ENCODE measurements around the gene UNC13D.
"Not testable (repeated sequence)": the region's sequence is repeated elsewhere in the genome, so short reads cannot be mapped to it uniquely, and the experiment has no call there.

The UNC13D gene

DNA sequence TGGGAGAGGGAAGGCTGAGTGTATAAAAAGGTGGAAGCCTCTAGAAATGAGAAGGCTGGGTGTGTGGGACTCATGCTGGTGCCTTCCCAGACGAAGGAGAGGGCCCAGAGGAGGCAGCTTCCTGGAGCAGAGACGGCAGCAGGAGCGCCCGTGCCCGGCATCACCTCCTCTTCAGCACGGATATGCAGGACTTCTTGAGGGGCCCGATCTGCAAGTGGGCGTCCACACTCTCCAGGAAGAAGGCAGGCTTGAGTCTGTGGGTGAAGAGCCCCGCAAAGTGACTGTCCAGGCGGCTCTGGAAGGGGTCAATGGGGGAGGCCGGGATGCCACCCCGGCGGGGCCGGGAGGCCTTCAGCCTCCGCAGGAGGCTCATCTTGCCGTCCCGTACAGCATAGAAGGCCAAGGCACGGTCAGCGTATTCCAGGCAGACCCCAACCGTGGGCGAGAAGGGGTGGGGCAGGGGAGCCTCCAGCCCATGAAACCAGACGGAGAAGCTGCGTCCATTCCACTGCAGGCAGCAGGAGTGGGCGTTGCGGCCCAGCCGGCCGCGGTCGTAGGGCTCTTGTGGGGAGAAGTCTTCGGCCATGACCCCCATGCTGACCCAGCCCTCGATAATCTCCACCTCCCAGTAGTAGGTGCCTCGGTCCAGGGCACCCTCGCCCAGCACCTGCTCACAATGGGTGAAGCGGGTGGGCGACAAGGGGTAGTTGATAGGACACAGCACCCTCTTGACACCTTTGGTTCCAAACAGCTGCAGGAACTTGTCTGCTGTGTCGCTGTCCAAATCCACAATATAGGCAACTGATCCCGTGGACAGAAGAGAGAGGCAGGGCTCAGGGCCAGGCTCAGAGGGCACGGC is 30.3 kb upstream of the UNC13D start:
- no peak for DNase-seq (ENCODE audit: low read depth)

DNA sequence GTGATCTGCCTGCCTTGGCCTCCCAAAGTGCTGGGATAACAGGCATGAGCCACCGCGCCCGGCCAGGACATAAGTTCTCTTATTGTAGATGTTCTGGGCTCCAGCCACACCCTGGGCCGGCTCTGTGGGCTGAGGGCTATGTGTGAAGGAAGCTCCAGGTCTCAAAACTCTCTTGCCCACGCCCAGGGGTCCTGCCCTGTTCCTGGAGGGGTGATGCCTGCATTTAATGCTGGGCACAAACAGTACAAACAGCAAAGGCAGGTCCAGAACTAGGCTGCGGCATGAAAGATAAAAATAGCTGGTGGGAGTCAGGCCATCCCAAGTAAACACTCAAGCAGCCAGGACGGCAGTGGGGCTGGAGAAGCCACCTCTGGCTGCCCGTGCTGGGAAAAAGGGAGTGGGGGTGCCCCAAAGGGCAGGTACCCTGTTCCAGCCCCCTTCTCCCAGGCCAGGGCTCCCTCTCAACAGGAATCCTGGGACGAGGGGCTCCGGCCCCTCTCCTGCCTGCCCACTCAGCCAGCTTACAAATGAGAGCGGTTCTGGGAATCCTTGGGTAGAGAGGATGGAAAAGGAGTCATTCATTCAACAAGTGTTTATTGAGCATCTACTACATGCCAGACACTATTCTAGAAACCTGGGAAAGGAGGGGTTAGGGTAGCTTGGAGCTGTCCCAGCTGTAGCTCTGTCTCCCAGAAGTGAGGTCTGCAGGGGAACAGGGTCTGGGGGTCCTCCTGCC is 29.6 kb upstream of the UNC13D start:
- DNase-seq (ENCODE audit: low read depth): no peak

DNA sequence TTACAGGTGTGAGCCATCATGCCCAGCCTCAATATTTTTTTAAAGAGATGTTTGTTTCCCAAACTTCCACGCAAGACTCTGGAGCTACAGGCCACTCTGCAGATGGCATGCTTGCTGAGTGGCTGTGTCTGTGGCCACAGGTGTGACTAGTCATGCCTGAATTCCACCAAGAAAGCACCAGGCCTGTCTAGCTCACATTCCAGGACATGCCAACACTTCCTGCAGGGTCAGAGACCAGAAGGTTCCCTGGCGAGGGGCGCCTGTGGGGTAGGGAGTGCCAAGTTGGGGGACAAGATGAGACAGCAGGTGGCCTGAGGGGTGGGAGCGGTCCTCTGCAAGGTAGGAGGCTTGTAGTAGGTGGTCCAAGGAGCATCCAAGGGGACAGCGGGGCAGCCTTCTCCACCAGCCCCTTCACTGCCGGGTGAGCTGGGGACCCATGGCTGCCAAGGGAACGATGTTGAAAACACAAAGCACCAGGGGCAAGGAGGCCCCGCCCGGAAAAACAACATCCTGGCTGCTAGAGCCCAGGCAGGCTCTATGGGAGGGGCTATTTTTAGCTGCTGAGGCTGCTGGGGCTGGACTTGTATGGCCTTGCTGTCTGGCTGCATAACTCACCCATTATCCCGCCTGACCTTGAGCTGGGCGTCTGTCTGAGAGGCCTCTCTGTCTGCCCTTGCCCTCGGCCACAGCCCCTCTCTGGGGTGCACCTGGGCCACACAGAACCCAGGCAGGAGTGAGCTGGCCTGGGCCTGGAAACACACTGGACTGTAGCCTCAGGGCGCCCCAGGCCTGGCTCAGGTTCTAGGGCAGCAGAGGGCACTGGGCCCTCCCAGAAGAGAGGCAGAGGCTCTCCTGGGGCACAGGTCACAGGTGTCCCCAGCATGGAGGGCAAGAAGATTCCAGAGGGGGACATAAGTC is 28.5 kb upstream of the UNC13D start:
- peak; percentile 37 for DNase-seq (ENCODE audit: low read depth)

DNA sequence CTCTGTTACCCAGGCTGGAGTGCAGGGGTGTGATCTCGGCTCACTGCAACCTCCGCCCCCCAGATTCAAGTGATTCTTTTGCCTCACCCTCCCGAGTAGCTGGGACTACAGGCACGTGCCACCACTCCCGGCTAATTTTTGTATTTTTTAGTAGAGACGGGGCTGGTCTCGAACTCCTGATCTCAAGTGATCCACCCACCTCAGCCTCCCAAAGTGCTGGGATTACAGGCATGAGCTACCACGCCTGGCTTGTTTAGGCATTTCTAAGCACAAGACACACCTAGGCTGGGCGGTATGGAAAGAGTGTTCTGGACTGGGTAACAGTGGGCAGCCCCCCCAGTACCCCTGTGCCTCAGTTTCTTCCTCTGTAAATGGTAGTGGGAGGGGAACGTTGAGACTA is 26.0 kb upstream of the UNC13D start:
- not testable (repeated sequence) for DNase-seq (ENCODE audit: low read depth)

DNA sequence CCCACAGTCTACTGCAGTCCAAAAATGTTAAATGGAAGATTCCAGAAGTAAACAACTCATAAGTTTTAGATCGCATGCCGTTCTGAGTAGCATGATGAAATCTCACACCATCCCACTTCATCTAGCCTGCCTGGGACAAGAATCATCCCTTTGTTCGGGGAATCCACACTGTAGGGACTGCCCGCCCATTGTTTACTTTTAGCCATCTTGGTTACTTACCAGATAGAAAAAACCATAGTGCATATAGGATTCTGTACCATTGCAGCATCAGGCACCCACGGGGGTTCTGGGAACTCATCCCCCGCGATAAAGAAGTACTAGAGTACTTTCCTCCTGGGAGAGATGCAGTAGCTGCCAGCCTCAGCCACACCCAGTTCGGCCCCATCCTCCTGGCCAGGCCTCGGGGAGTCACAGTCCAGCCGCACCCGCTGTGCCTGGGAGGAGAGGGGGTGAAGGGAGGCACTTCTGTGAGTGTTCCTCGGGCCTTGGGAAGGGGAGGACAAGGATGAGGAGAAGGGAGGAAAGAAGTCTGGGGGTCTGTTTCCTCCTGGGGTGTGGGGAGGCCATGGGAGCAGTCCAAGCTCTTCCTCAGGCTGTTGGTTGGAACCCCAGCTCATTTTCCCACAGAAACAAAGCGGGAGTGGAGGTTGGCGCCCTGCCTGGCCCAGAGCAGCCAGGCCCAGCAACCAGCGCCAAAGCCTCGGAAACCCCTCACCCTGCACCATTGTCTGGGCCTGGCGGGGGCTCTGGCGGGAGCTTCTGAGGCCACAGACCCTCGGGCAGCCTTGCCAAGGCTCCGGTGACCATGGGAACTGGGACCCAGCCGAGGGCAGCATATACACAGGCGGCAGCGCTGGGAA is 25.3 kb upstream of the UNC13D start:
- no peak for DNase-seq (ENCODE audit: low read depth)

DNA sequence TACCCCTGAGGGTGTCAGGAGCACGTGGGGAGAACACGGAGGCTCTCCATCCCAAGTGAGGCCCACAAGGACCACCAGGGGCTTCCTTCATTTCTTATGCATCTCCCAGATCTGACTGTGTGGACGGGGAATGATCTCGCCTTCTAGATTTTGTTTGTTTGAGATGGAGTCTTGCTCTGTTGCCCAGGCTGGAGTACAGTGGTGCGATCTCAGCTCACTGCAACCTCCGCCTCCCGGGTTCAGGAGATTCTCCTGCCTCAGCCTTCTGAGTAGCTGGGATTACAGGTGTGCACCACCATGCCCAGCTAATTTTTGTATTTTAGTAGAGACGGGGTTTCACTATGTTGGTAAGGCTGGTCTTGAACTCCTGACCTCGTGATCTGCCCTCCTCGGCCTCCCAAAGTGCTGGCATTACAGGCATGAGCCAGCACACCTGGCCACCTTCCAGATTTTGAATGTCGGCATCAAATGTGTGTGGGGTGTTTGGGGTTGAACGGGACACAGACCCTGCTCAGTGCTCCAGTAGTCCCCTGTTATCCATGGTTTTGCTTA is 24.6 kb upstream of the UNC13D start:
- not testable (repeated sequence) for DNase-seq (ENCODE audit: low read depth)

DNA sequence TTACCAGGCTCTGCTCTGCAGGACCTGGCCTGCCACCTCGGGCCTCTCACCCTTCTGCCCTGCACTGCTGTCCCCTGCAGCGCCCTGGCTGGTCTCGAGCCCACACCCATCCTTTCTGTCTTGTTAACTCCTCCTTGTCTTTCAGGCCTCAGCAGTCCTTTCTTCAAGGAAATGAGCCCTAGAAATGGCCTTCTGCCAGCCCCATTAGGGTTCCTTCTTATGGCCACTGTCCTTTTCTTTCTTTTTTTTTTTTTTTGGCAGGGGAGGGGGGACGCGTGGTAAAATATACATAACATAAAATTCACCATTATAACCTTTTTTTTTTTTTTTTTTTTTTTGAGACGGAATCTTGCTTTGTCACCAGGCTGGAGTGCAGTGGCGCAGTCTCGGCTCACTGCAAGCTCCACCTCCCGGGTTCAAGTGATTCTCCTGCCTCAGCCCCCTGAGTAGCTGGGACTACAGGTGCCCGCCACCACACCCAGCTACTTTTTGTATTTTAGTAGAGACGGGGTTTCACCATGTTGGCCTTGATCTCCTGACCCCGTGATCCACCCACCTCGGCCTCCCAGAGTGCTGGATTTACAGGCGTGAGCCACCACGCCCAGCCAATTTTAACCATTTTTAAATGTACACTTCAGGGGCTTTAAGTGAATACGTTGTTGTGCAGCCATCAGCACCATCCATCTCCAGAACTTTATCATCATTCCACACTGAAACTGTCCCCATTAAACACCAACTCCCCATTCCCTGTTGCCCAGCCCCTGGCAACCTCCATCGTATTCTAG is 21.4 kb upstream of the UNC13D start:
- not testable (repeated sequence) for DNase-seq (ENCODE audit: low read depth)

DNA sequence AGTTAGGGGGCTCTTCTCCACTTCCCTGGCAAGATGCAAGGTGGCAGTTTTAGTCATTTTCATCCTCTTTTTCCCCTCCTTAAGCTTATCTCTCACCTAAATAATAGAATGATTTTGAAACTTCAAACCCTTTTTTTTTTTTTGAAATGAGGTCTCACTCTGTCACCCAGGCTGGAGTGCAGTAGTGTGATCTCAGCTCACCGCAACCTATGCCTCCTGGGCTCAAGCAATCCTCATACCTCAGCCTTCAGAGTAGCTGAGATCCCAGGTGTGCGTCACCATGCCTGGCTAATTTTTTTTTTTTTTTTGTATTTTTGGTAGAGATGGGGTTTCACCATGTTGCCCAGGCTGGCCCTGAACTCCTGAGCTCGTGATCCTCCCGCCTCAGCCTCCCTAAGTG is 20.7 kb upstream of the UNC13D start:
- not testable (repeated sequence) for DNase-seq (ENCODE audit: low read depth)

DNA sequence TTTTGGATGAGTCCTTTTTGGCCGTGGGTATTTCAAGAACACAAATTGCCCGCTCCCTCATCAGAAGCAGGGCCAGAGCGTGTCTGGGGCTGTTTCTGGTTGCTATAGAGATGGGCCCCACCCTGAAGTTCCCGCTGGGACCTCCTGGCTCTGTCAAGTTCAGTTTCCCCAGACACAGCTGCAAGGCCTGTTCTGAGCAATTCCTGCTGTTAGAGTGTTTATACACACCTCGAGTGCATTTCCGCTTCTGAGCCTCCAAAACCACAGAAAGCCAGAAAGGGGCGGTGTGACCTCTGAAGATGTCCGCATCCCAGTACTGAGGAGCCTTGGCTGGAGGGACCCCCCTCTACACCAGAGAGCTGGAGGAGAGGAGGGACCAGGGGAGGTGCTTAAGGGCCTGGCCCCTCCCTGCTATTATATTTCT is 20.3 kb upstream of the UNC13D start:
- DNase-seq (ENCODE audit: low read depth): no peak

DNA sequence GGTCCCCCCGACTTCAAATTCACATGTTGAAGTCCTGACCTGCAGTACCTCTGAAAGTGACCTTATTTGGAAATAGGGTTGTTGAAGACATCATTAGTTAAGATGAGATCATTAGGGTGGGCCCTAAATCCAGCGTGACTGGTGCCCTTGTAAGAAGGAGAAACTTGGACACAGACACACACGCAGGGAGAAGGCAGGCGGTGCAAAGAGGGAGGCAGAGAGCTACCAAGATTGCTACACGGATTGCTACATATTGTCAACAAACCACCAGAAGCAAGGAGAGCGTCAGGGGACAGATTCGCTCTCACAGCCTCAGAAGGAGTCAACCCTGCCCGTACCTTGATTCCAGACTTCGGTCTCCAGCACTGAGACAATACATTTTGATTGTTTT is 17.7 kb upstream of the UNC13D start:
- DNase-seq (ENCODE audit: low read depth): no peak

DNA sequence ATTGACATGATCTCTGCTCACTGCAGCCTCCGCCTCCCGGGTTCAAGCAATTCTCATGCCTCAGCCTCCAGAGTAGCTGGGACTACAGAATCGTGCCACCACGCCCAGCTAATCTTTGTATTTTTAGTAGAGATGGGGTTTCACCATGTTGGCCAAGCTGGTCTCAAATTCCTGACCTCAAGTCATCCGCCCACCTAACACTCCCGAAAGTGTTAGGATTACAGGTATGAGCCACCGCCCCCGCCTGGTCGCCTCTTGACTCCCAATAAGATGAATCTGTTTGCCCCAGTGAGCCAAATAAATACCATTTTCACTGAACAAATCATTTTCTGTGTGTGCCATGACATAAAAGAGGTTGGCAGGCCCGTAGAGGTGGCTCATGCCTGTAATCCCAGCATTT is 15.2 kb upstream of the UNC13D start:
- DNase-seq (ENCODE audit: low read depth): not testable (repeated sequence)

DNA sequence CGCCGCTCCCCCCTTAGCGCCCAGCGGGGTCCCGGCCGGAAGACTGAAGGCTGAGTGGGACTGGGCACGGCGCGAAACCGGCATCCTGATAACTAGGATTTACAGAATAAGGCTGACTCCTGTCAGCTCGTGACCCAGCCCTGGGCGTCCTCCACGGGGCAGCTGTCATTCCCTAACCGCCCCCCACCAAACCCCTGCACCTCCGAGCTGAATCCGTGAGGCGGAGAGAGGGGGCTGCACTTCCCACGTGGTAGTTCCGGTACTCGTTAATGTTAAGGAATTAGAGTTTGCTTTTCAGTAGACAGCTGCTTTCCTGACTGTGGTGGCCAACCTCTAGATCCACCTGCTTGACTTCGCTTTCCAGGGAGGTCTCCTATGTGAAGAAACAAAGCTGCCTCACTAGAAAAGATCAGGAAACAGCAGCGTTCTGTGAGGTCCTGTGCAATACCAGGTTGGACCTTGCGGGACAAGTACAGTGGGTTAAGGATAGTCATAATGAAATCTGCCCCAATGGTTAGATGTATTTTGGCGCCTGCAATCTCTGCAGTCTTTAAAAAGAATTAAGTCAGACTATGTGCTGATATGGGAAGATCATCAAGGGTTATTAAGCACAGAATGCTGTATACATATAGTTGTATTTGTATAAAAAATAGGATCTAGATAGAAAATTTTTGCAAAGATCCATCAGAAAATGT is 12.0 kb upstream of the UNC13D start:
- DNase-seq (ENCODE audit: low read depth): no peak

DNA sequence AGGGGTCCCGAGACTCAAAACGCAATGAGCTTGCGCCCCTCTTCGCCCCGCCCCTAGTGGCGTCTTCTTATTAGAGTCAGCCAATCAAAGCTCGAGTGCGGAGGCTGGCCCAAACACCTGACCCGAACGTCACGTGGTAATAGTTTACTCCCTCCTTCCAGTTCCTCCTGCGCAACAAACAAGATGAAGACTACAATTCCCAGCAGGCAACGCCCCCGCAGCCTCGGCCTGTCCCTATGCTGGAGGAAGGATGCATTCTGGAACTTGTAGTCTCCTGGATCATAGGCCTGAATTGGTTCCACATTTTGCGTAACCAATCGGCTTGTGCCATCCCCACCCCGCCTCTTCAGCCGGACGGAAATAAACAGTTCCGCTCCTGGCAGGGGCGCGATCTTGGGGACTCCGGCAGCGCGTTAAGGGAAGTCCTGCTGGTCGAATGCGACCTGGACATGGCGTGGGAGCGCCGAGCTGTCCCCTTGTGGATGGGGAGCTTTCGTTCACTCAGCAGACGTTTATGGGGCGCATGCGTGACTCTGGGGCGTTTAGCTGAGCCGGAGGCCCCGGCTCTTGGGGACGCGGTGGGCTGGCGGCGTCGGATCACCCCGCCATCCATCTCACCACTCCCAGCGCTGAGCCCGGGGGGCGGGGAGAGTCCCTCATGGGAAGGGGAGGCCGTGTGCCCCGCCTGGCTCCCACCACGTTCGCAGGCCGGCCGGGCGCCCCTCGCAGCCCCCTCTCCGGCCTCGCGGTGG is 11.3 kb upstream of the UNC13D start, which contains the start of gene WBP2:
WBP2 (minus strand) TSS at position 26 of the 752 bp plus-strand sequence. CDS start 38 bp downstream, outside the sequence.
- DNase-seq (ENCODE audit: low read depth): peak; percentile 95

DNA sequence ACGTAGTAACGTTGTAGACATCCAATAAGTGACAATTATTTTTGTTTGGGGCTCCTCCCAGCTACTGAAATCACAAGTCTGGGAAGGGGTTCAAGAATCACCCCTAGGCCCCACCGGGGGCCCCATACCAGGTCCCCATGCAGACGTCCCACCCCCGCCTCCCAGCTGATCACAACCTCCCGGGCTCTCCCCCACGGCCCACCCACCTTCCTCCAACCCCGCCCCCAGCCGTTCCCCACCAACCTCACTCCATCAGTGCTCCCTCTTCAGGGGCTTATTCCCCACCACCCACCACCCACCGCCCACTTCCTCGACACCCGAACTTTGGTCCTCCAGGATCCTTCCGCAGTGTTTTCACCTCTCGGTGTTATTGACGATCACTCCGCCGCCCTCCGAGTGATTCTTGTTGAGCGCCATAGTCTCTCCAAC is 10.7 kb upstream of the UNC13D start:
- DNase-seq (ENCODE audit: low read depth): no peak

DNA sequence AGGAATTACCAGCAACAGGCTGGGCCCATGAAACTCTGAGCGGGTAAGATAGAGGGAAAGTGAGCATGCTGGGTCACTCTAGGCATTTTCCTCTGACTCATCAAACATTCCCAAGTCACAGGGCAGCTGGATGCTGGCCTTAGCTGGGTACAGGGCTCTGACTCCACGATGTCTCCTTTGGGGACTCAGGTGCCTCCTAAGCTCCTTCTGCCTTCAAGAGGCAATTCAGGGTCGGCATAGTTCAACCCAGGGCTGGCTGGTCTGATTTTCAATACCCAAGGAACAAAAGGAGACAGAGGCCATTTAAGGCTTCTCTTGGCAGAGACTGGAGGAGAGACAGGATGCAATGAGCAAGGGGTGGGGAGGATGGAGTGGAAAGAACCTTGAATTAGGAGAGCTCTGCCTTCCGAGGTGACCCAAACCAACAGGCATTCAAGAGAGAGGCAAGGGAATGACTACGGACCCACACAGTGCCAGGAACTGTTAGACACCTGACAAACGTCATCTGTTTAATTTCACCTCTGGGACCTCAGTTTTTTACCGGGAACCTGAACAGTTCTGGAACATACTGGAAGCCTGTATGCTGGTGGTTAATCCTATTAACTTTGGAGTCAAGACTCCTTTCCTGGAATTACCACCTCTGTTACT is 10.0 kb upstream of the UNC13D start:
- no peak for DNase-seq (ENCODE audit: low read depth)

DNA sequence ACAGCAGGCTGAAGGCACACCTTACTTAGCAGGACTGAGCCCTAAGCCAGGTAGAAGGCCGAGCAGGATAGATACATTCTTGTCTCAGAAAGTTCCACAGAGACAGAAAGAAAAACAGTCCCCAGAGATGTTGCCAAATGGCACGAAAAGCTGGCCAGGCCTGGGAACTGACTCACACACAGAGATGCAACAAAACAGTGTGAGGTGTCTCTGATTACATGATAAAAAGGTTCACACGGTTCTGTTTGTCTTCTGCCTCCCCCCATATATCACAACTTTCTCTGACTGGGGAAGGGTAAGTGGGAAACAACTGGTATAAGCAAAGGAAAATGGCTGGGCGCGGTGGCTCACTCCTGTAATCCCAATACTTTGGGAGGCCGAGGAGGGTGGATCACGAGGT is 9.2 kb upstream of the UNC13D start:
- DNase-seq (ENCODE audit: low read depth): no peak

DNA sequence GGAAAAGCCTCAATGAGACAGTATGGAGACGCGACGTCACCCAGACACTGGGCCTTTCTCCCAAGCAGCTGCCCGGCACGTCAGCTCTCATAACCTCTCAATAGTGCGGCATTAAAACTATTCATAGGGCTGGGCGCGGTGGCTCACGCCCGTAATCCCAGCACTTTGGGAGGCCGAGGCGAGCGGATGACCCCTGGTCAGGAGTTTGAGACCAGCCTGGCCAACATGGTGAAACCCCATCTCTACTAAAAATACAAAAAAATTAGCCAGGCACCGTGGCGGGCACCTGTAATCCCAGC is 7.4 kb upstream of the UNC13D start:
- DNase-seq (ENCODE audit: low read depth): not testable (repeated sequence)
